SU-DHL-6 (cell line): ENCODE results near the gene MARCKSL1.

Source experiments
- CTCF ChIP-seq: fragments of 200-600 bp; sonication (generic); IDR thresholded peaks from one replicate; pipeline ENCODE4 v1.5.1; 2017; ENCODE audit warnings: antibody characterized with exemption, mild to moderate bottlenecking, low read length, moderate library complexity; ENCODE audit not compliant: insufficient read depth, poor library complexity, severe bottlenecking
- EZH2phosphoT487 ChIP-seq: fragments of 200-600 bp; sonication (generic), shearing (Covaris generic); conservative IDR thresholded peaks from 2 replicates; pipeline ENCODE4 v1.6.1; 2018; ENCODE audit warnings: mild to moderate bottlenecking, antibody characterized with exemption, low read length, moderate library complexity, mixed read lengths

- TF ChIP-seq CTCF (no peak), EZH2phosphoT487 (no peak)
Measured at GRCh38 chr1:32332290-32333079, 3.5 kb downstream of the MARCKSL1 start.
